NCI-H524 treated with DMSO at 0.1 percent for 48 hours (cell line): ENCODE data around the gene SMAD6.
A peak's percentile ranks its signal among the peaks of the same experiment; 100 is the strongest.

Experiments used
- DNase-seq: peaks from one replicate; lab custom pipeline; 2025; lab: John Stamatoyannopoulos, UW

SMAD6 gene

GRCh38 chr15:66702035-66702786, at the start of gene SMAD6:
TSS of gene SMAD6 (plus strand) at chr15:66702236. CDS start at chr15:66703259, 1,023 bp downstream.
- peak; percentile 93 for DNase-seq

GRCh38 chr15:66652806-66653205, 49.2 kb upstream of the SMAD6 start:
- no peak for DNase-seq

GRCh38 chr15:66653398-66653797, 48.6 kb upstream of the SMAD6 start:
- no peak for DNase-seq

GRCh38 chr15:66653852-66654251, 48.2 kb upstream of the SMAD6 start:
- no peak for DNase-seq

- DNase-seq, result no peak
These were observed 47.7 kb upstream of the SMAD6 start for GRCh38 chr15:66654361-66654738.

- no peak for DNase-seq
These were observed 47.2 kb upstream of the SMAD6 start for GRCh38 chr15:66654739-66655375.

- DNase-seq, result no peak
These were observed 46.5 kb upstream of the SMAD6 start for GRCh38 chr15:66655511-66655910.

GRCh38 chr15:66655997-66656396, 46.0 kb upstream of the SMAD6 start:
- no peak for DNase-seq

- DNase-seq, result no peak
These were observed 44.6 kb upstream of the SMAD6 start for GRCh38 chr15:66657185-66658020.

GRCh38 chr15:66658044-66658443, 44.0 kb upstream of the SMAD6 start:
- no peak for DNase-seq

GRCh38 chr15:66658855-66659254, 43.2 kb upstream of the SMAD6 start:
- no peak for DNase-seq

GRCh38 chr15:66659384-66659783, 42.7 kb upstream of the SMAD6 start:
- DNase-seq, result no peak

- DNase-seq, result no peak
These were observed 40.5 kb upstream of the SMAD6 start for GRCh38 chr15:66661432-66662096.

GRCh38 chr15:66662522-66662921, 39.5 kb upstream of the SMAD6 start:
- no peak for DNase-seq

GRCh38 chr15:66663664-66664063, 38.4 kb upstream of the SMAD6 start:
- DNase-seq, result no peak

GRCh38 chr15:66670175-66670574, 31.9 kb upstream of the SMAD6 start:
- DNase-seq, result no peak

- no peak for DNase-seq
These were observed 31.1 kb upstream of the SMAD6 start for GRCh38 chr15:66670762-66671580.

GRCh38 chr15:66672867-66673266, 29.2 kb upstream of the SMAD6 start:
- DNase-seq, result no peak

GRCh38 chr15:66673410-66674322, 28.4 kb upstream of the SMAD6 start:
- DNase-seq, result no peak

GRCh38 chr15:66674756-66675155, 27.3 kb upstream of the SMAD6 start:
- DNase-seq, result no peak
